ENCODE data around the gene NOP53.
"Not testable (repeated sequence)": the region's sequence is repeated elsewhere in the genome, so short reads cannot be mapped to it uniquely, and the experiment has no call there.

NOP53 gene

GRCh38 chr19:47778954-47779351, 33.6 kb downstream of the NOP53 start:
- DNase-seq, result no peak
- no peaks in the 10 kb centered on the region for H3K27me3 ChIP-seq
- TF ChIP-seq CTCF (IDR thresholded peaks at IDR 0.05; ENCODE audit: low read depth, low read length), result no peak
- peaks cover 6% of the 10 kb centered on the region for H3K36me3 ChIP-seq
- H3K9me3 ChIP-seq, result no peaks in the 10 kb centered on the region
- peak overlapping the region; percentile 88 for H3K4me3 ChIP-seq (ENCODE audit: low read depth, low read length)
- H3K4me1 ChIP-seq, result no peaks in the 10 kb centered on the region

- Histone ChIP-seq H3K36me3 (peaks cover 6% of the 10 kb centered on the region), H3K27me3 (no peaks in the 10 kb centered on the region), H3K4me3 (ENCODE audit: low read depth, low read length) (peak overlapping the region; percentile 88), H3K4me1 (no peaks in the 10 kb centered on the region), H3K9me3 (no peaks in the 10 kb centered on the region)
- TF ChIP-seq CTCF (IDR thresholded peaks at IDR 0.05; ENCODE audit: low read depth, low read length), result no peak
- peak; percentile 42 for DNase-seq
Observed at GRCh38 chr19:47779524-47780214, 34.3 kb downstream of the NOP53 start.

- no peak for DNase-seq
- TF ChIP-seq CTCF (IDR thresholded peaks at IDR 0.05; ENCODE audit: low read depth, low read length), result no peak
- no peak overlapping the region for H3K4me3 ChIP-seq (ENCODE audit: low read depth, low read length)
- H3K27me3 ChIP-seq, result no peaks in the 10 kb centered on the region
- H3K36me3 ChIP-seq, result peaks cover 6% of the 10 kb centered on the region
- no peaks in the 10 kb centered on the region for H3K9me3 ChIP-seq
- no peaks in the 10 kb centered on the region for H3K4me1 ChIP-seq
Observed at GRCh38 chr19:47780215-47780551, 34.8 kb downstream of the NOP53 start.

GRCh38 chr19:47781590-47782262, 36.4 kb downstream of the NOP53 start:
- H3K36me3 ChIP-seq, result peaks cover 6% of the 10 kb centered on the region
- no peak for DNase-seq
- no peaks in the 10 kb centered on the region for H3K9me3 ChIP-seq
- H3K27me3 ChIP-seq, result no peaks in the 10 kb centered on the region
- H3K4me1 ChIP-seq, result no peaks in the 10 kb centered on the region
- TF ChIP-seq CTCF (IDR thresholded peaks at IDR 0.05; ENCODE audit: low read depth, low read length), result no peak
- H3K4me3 ChIP-seq (ENCODE audit: low read depth, low read length), result no peak overlapping the region

GRCh38 chr19:47786566-47786965, 41.2 kb downstream of the NOP53 start:
- Histone ChIP-seq H3K36me3 (no peaks in the 10 kb centered on the region), H3K4me3 (ENCODE audit: low read depth, low read length) (no peak overlapping the region), H3K4me1 (no peaks in the 10 kb centered on the region), H3K27me3 (no peaks in the 10 kb centered on the region), H3K9me3 (no peaks in the 10 kb centered on the region)
- DNase-seq, result no peak
- no peak for TF ChIP-seq CTCF (IDR thresholded peaks at IDR 0.05; ENCODE audit: low read depth, low read length)

- not testable (repeated sequence) for H3K4me1 ChIP-seq; H3K36me3 ChIP-seq; H3K27me3 ChIP-seq; H3K4me3 ChIP-seq (ENCODE audit: low read depth, low read length); H3K9me3 ChIP-seq; DNase-seq
Observed at GRCh38 chr19:47787307-47787706, 42.0 kb downstream of the NOP53 start.

GRCh38 chr19:47789811-47790210, 44.5 kb downstream of the NOP53 start:
- H3K4me1 ChIP-seq; H3K9me3 ChIP-seq; H3K4me3 ChIP-seq (ENCODE audit: low read depth, low read length); H3K36me3 ChIP-seq; DNase-seq; H3K27me3 ChIP-seq: not testable (repeated sequence)
